ENCODE results near the gene GLG1.

DNA sequence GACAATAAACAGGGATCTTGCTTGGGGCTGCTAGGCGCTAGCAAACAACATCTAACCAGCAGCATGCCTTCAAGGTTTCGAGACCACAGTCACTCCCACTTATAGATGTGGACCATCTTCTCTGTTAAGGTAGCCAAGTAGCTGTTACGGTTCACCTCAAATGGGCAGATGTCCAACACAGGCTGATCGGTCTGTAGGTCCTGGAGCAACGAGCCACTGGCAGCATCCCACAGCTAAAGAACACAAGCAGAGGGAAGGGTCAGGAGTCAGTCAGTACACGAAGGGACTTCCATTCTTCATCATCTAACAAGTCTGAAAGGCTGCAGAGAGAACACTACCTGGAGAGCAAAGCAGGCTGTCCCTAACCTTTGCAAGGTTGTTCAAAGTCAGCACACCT is 16.9 kb upstream of the GLG1 start:
- no peak for TF ChIP-seq CTCF (IDR thresholded peaks at IDR 0.05 in 2 of 3, conservative IDR thresholded peaks at IDR 0.05 in 1 of 3; ENCODE audit: borderline replicate concordance in 1 of 3, insufficient read depth in 1 of 3, low read depth in 2 of 3, low read length in 2 of 3)
- TF ChIP-seq SIN3A (IDR thresholded peaks at IDR 0.05; ENCODE audit: low read depth) = no peak
- TF ChIP-seq SRF (IDR thresholded peaks at IDR 0.05; ENCODE audit: low read depth) = no peak
- no peak for TF ChIP-seq POLR2AphosphoS5 (IDR thresholded peaks at IDR 0.05; ENCODE audit: low read depth, low read length)
- TF ChIP-seq EZH2 (IDR thresholded peaks at IDR 0.05) = no peak
- no peak for TF ChIP-seq POLR2A (IDR thresholded peaks at IDR 0.05; ENCODE audit: borderline replicate concordance, extremely low read depth, insufficient read depth, insufficient read length)
- no peak for TF ChIP-seq CBX3 (IDR thresholded peaks at IDR 0.05; ENCODE audit: low read depth)
- no peak for TF ChIP-seq MAX (IDR thresholded peaks at IDR 0.05)
- TF ChIP-seq ZFX (IDR thresholded peaks at IDR 0.05) = no peak
- TF ChIP-seq ATF3 (IDR thresholded peaks at IDR 0.05) = no peak
- TF ChIP-seq CEBPB (IDR thresholded peaks at IDR 0.05; ENCODE audit: low read depth) = no peak
- no peak for TF ChIP-seq EZH2phosphoT487 (IDR thresholded peaks at IDR 0.05; ENCODE audit: borderline replicate concordance)
- no peak for TF ChIP-seq JUND (IDR thresholded peaks at IDR 0.05)
- TF ChIP-seq YY1 (IDR thresholded peaks at IDR 0.05; ENCODE audit: extremely low read depth, insufficient replicate concordance, low read depth, low read length) = no peak
